22Rv1 (cell line): Measurements from ENCODE around the gene THSD4.

Experiments used
- H3K27ac ChIP-seq: fragments of 450-650 bp; 2 replicates; pipeline ENCODE4 v1.5.1; 2017
- ZFX ChIP-seq: fragments of 450-650 bp; IDR thresholded peaks from 2 replicates; pipeline ENCODE4 v1.6.1; 2017; ENCODE audit warnings: antibody characterized with exemption, borderline replicate concordance
- TF ChIP-seq, protein P1 (sequence below): fragments of 450-650 bp; IDR thresholded peaks from 2 replicates; pipeline ENCODE4 v1.5.1; 2017; ENCODE audit warnings: mild to moderate bottlenecking

Gene THSD4

DNA sequence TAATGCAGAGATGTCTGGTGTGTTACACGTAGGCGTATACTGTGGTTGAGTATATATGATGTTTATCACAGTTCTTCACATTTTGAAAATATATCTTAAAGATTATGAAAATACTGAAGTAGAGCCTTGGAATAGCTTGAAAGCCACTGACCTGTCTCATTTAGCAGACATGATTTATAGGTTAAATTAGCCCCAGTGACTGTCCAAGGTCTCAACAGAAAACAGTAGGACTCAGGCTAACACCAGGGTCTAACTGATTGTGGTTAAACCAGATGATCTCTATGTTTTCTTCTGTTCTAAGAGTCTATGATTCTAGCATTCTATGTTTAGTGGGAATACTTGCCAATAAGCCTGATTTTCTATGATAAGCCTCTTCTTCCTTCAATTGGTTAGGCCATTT, 528.6 kb downstream of the THSD4 start:
- no peak overlapping the region for H3K27ac ChIP-seq
- TF ChIP-seq, protein P1, sequence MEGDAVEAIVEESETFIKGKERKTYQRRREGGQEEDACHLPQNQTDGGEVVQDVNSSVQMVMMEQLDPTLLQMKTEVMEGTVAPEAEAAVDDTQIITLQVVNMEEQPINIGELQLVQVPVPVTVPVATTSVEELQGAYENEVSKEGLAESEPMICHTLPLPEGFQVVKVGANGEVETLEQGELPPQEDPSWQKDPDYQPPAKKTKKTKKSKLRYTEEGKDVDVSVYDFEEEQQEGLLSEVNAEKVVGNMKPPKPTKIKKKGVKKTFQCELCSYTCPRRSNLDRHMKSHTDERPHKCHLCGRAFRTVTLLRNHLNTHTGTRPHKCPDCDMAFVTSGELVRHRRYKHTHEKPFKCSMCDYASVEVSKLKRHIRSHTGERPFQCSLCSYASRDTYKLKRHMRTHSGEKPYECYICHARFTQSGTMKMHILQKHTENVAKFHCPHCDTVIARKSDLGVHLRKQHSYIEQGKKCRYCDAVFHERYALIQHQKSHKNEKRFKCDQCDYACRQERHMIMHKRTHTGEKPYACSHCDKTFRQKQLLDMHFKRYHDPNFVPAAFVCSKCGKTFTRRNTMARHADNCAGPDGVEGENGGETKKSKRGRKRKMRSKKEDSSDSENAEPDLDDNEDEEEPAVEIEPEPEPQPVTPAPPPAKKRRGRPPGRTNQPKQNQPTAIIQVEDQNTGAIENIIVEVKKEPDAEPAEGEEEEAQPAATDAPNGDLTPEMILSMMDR, result no peak
- TF ChIP-seq ZFX, result no peak

- TF ChIP-seq ZFX, result no peak
- TF ChIP-seq, protein P1, result no peak
- no peak overlapping the region for H3K27ac ChIP-seq
Measured at GRCh38 chr15:71646767-71647486, 531.7 kb downstream of the THSD4 start.

GRCh38 chr15:71647487-71647808, 532.2 kb downstream of the THSD4 start:
- no peak for TF ChIP-seq ZFX
- TF ChIP-seq, protein P1, result no peak
- H3K27ac ChIP-seq, result no peak overlapping the region

DNA sequence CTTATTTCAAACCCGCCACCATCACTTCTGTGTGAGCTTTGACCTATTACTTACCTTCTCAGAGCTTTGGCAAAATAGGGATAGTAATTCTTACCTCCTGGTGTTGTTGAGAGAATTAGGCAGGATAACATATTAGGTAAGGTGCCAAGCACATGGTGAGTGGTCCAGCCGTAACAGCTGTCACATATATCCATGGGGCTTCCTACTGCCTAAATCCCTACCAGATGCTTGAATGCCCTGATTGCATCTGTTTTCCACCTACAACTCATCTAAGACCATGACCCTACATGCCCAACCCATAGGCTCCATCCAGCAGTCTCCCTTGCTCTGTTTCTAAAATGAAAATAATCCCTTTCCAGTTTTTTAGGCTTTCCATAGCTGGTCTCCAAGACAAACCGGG, 532.8 kb downstream of the THSD4 start:
- H3K27ac ChIP-seq, result no peak overlapping the region
- TF ChIP-seq, protein P1, result no peak
- TF ChIP-seq ZFX, result no peak

DNA sequence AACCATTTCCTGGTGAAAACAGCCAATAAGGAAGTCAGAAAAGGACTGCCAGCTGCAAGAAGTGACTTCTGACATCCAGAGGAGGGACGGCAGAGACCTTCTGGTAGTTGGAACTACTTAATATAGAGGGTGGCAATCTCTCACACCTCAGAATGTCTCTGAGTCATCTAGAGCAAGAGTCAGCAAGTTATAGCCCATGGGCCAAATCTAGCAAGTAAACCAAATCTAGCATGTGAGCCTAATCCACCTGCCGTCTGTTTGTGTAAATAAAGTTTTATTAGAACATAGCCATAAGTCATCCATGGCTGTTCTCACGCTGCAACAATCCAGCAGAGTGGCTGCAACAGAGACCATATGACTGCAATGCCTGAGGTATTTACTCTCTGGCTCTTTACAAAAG, 534.6 kb downstream of the THSD4 start:
- H3K27ac ChIP-seq, result 0 out of 2 replicates have a peak overlapping the region, but pooled peaks have one; percentile 23
- TF ChIP-seq ZFX, result no peak
- TF ChIP-seq, protein P1, result no peak

DNA sequence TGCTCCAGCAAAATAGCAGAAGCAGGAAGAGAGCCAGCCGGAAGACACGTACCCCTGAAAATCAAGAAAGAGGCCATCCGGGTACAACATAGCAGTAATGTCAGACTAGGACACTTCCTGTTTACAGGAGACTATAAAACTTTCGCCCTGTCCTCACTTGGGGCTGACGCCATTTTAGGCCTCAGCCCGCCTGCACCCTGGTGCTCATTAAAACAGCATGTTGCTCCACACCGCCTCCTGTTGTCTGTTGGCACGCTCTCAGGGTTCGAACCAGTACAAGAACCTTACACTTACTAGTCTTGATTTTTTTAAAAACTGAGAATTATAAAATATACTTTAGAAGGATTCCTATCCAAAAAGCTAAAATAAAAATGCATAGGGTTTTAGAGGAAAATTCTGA, 535.3 kb downstream of the THSD4 start:
- TF ChIP-seq ZFX, result no peak
- TF ChIP-seq, protein P1, result no peak
- no peak overlapping the region for H3K27ac ChIP-seq

DNA sequence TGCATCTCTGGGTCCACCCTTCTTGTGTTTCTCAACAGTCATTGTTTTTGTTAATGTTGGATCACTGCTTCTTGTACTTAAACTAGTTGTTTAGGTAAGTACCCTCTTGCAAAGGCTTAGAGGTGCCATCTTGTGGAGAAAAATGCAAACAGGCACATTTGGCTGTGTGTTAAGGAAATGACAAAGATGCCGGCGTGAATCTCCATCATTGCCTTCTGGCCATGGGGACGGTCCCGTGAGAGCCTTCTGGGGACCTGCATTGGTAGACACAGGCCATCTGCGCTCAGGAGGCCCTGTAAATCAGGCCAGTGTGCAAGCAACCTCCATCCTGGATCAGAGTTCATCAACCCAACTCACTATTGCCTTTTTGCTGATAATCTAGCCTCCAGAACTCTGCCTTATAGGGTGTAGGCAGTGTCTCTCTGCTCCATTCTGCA, 536.5 kb downstream of the THSD4 start:
- TF ChIP-seq ZFX, result no peak
- TF ChIP-seq, protein P1, result peak; percentile 71
- H3K27ac ChIP-seq, result no peak overlapping the region
